Osteoblast (primary cell): ENCODE results near the gene KRT75. TPM values are rescaled to one million over a fixed set of nuclear protein-coding genes. Genes with fewer than 3 reads are reported as not detected.

Source experiments
- DNase-seq: peaks from one replicate; pipeline ENCODE4 v3.0.0; 2011; ENCODE audit warnings: low spot score, mixed read lengths; ENCODE audit not compliant: insufficient read length; ENCODE audit errors: missing footprints
- H2AFZ ChIP-seq: 2 replicates; pipeline ENCODE4 v1.6.0; 2011; ENCODE audit warnings: mild to moderate bottlenecking, low read length
- H3K27ac ChIP-seq: 2 replicates; pipeline ENCODE4 v1.5.1; 2011; ENCODE audit warnings: mild to moderate bottlenecking, low read depth, low read length, moderate library complexity
- H3K27me3 ChIP-seq: 2 replicates; pipeline ENCODE4 v1.6.0; 2012; ENCODE audit warnings: mild to moderate bottlenecking, control low read depth, inconsistent platforms, low read length, moderate library complexity; ENCODE audit not compliant: insufficient read depth
- H3K36me3 ChIP-seq: 2 replicates; pipeline ENCODE4 v1.5.1; 2011; ENCODE audit warnings: mild to moderate bottlenecking, low read length, control low read depth, moderate library complexity; ENCODE audit not compliant: insufficient read depth
- H3K4me1 ChIP-seq: 2 replicates; pipeline ENCODE4 v1.5.1; 2011; ENCODE audit warnings: mild to moderate bottlenecking, low read length, control low read depth, moderate library complexity; ENCODE audit not compliant: insufficient read depth
- H3K4me2 ChIP-seq: 2 replicates; pipeline ENCODE4 v1.6.0; 2011; ENCODE audit warnings: mild to moderate bottlenecking, low read length; ENCODE audit not compliant: insufficient read depth
- H3K4me3 ChIP-seq: fragments of 200-600 bp; sonication (generic); 3 replicates; pipeline ENCODE4 v1.5.1; 2012; ENCODE audit warnings: mild to moderate bottlenecking, low read length, inconsistent platforms; ENCODE audit not compliant: insufficient read depth
- H3K79me2 ChIP-seq: 2 replicates; pipeline ENCODE4 v1.6.0; 2012; ENCODE audit warnings: mild to moderate bottlenecking, low read length, control low read depth, inconsistent platforms; ENCODE audit not compliant: insufficient read depth
- H3K9me3 ChIP-seq: 2 replicates; pipeline ENCODE4 v1.5.1; 2011; ENCODE audit warnings: low read depth, low read length, control low read depth
- H4K20me1 ChIP-seq: 2 replicates; pipeline ENCODE4 v1.6.0; 2012; ENCODE audit warnings: mild to moderate bottlenecking, low read length, control low read depth; ENCODE audit not compliant: insufficient read depth
- total RNA-seq: library from RNA; depleted of rRNA; stranded (reverse); fragments of >200 nt; gene quantifications from 2 replicates; pipeline ENCODE4 v1.2.3, GENCODE V29; 2012
- TF ChIP-seq, protein P1 (sequence below): IDR thresholded peaks from 2 replicates; pipeline ENCODE4 v1.5.1; 2011; ENCODE audit warnings: mild to moderate bottlenecking, low read depth, low read length, moderate library complexity; ENCODE audit errors: extremely low read depth

Gene KRT75
- total RNA-seq, 1 donor, result under 0.01 TPM

- Histone ChIP-seq H3K36me3 (no peaks in the 10 kb centered on the region), H2AFZ (no peak overlapping the region), H4K20me1 (no peaks in the 10 kb centered on the region), H3K4me2 (no peak overlapping the region), H3K4me1 (peaks cover 26% of the 10 kb centered on the region), H3K9me3 (no peaks in the 10 kb centered on the region), H3K27ac (no peak overlapping the region), H3K27me3 (peaks cover 10% of the 10 kb centered on the region), H3K4me3 (no peak overlapping the region), H3K79me2 (no peaks in the 10 kb centered on the region)
- TF ChIP-seq, protein P1, sequence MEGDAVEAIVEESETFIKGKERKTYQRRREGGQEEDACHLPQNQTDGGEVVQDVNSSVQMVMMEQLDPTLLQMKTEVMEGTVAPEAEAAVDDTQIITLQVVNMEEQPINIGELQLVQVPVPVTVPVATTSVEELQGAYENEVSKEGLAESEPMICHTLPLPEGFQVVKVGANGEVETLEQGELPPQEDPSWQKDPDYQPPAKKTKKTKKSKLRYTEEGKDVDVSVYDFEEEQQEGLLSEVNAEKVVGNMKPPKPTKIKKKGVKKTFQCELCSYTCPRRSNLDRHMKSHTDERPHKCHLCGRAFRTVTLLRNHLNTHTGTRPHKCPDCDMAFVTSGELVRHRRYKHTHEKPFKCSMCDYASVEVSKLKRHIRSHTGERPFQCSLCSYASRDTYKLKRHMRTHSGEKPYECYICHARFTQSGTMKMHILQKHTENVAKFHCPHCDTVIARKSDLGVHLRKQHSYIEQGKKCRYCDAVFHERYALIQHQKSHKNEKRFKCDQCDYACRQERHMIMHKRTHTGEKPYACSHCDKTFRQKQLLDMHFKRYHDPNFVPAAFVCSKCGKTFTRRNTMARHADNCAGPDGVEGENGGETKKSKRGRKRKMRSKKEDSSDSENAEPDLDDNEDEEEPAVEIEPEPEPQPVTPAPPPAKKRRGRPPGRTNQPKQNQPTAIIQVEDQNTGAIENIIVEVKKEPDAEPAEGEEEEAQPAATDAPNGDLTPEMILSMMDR, result no peak
- DNase-seq, result no peak
Observed at GRCh38 chr12:52437508-52437907, 3.3 kb upstream of the KRT75 start.

DNA sequence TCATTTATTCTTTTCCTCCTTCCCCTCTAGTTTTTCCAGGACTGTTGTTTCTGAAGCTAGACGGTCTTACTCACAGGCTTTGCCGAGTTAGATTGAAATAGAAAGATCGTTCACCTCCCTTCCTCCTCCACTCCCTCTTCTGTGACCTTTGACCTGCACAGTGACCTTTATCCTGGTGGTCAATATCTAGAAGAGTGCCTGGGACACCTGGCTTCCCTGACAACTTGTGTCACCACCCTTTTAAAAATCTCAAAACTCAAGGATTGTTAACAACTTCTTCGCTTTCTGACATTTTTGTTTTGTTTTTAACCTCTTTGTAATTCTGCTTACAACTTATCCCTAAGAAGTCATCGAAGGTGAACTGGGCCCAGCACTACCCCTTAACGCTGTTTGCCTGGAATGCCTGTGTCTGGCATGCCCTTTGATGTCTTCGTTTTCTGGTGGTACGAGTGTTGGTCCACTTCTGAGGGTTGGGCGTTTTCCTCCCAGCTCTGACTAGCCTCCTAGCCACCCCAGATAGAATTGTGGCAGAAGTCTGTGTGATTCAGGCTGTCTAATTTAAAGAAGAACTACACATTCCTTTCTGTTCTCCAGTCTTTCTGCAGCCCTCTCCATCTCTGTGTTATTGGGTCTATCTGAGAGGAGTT lies 2.8 kb upstream of the KRT75 start:
- TF ChIP-seq, protein P1, result no peak
- no peak overlapping the region for H2AFZ ChIP-seq
- no peak for DNase-seq

DNA sequence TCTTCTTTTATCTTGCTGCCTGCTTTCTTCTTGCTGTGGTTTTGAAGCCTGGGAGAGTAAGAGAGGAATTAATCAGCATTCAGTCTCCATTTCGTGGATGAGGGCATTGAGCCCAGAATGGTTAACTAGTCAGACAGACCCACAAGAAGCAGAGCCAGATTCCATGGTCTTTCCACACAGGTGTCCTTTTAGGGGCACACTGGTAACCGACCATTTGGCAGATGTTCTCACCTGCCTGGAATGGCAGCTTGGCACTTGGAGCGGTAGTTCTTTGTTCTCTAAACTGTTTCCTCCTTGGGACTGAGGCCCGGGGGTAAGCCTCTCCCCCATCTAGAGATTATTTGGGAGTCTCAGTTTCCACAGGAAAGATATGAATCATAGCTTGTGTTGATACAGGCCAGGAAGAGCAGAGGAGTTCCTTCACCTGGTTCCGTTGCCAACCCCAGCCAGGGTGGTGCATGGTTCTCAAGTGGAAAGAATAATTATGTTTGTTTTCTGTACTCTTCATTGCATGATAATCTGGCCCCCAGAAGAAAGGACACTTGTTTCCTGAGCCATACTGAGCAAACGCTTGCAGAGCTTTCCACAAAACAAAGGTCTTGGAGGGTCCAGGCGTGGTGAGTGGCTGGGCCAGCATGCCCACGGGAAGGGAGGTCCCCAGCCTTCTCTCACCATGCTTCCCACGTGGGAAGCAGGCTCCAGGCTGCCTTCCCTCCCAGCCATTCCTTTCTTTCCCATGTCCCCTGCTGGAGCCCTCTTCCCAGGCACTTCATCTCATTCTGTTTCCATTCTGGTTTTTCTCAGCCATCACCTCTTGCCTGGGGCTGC lies 2.0 kb upstream of the KRT75 start:
- no peaks in the 10 kb centered on the region for H4K20me1 ChIP-seq
- DNase-seq, result no peak
- no peak overlapping the region for H3K4me3 ChIP-seq
- no peaks in the 10 kb centered on the region for H3K79me2 ChIP-seq
- no peak overlapping the region for H2AFZ ChIP-seq
- H3K36me3 ChIP-seq, result no peaks in the 10 kb centered on the region
- H3K9me3 ChIP-seq, result no peaks in the 10 kb centered on the region
- H3K4me2 ChIP-seq, result no peak overlapping the region
- H3K4me1 ChIP-seq, result peaks cover 13% of the 10 kb centered on the region
- no peak overlapping the region for H3K27ac ChIP-seq
- TF ChIP-seq, protein P1, result no peak
- peaks cover 23% of the 10 kb centered on the region for H3K27me3 ChIP-seq

More for the DNA sequence above, 2.8 kb upstream of the KRT75 start:
- no peaks in the 10 kb centered on the region for H3K9me3 ChIP-seq
- H3K79me2 ChIP-seq, result no peaks in the 10 kb centered on the region
- no peak overlapping the region for H3K4me2 ChIP-seq
- peaks cover 15% of the 10 kb centered on the region for H3K27me3 ChIP-seq
- peaks cover 20% of the 10 kb centered on the region for H3K4me1 ChIP-seq
- no peak overlapping the region for H3K27ac ChIP-seq
- no peaks in the 10 kb centered on the region for H4K20me1 ChIP-seq
- no peak overlapping the region for H3K4me3 ChIP-seq
- H3K36me3 ChIP-seq, result no peaks in the 10 kb centered on the region

- no peaks in the 10 kb centered on the region for H3K9me3 ChIP-seq
- TF ChIP-seq, protein P1, result no peak
- no peak overlapping the region for H2AFZ ChIP-seq
- no peak for DNase-seq
- no peaks in the 10 kb centered on the region for H4K20me1 ChIP-seq
- H3K4me3 ChIP-seq, result no peak overlapping the region
- no peaks in the 10 kb centered on the region for H3K36me3 ChIP-seq
- no peaks in the 10 kb centered on the region for H3K79me2 ChIP-seq
- peaks cover 29% of the 10 kb centered on the region for H3K27me3 ChIP-seq
- no peak overlapping the region for H3K4me2 ChIP-seq
- peaks cover 7% of the 10 kb centered on the region for H3K4me1 ChIP-seq
- no peak overlapping the region for H3K27ac ChIP-seq
Observed at GRCh38 chr12:52435659-52435999, 1.5 kb upstream of the KRT75 start.
